ENCODE results near the gene PIEZO1.
"Not testable (repeated sequence)": the region's sequence is repeated elsewhere in the genome, so short reads cannot be mapped to it uniquely, and the experiment has no call there.

GRCh38 chr16:88823646-88824045 is 38.6 kb upstream of the PIEZO1 start:
- TF ChIP-seq CTCF, POLR2A, POLR2AphosphoS5 (IDR thresholded peaks at IDR 0.05): not testable (repeated sequence)
